Measurements from ENCODE around the gene MAGI1. TPM values are rescaled to one million over a fixed set of nuclear protein-coding genes. Genes with fewer than 3 reads are reported as not detected.

Gene MAGI1
- total and polyA plus RNA-seq, 4 donors: 9.9 to 88.1 (median 24.6) TPM

DNA sequence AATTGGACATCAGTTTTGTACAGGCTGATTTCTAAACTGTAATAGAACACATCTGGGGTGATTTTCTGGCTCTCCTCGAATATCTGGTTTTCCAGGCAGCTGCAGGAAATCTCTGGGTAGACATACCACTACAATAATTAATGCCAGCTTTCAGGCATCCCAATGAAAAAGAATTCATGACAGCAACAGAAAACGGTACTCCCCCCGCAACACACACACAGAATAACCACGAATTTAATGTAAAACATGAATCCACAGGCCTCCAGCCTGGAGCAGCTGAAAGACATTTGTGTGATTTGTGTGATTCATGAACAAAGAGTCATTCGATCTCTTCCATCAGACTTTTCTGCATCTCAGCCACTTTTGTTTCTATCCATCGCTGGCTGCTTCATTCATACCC, 262.2 kb downstream of the MAGI1 start:
- no peak overlapping the region for H3K9ac ChIP-seq (ENCODE audit: insufficient read depth in 1 of 2, low read length in 2 of 2)

DNA sequence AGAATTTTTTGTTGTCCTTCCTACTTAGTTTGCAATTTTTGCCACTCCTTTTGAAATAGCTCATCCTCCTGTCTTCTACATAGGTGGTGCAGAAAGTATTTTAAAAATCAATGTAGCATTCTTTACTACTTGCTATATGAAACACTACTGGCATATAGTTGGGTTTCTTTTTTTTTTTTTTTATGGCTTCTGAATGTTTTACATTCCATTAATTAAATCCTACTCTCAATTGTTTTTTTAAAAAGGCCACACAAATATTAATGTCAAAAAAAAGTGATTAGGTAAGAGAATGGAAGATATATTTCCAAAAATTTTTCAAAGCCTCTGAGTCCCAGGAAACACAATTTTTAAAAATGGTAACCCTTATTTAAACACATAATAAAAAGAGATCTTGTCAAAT, 262.6 kb downstream of the MAGI1 start:
- TF ChIP-seq, protein P1, sequence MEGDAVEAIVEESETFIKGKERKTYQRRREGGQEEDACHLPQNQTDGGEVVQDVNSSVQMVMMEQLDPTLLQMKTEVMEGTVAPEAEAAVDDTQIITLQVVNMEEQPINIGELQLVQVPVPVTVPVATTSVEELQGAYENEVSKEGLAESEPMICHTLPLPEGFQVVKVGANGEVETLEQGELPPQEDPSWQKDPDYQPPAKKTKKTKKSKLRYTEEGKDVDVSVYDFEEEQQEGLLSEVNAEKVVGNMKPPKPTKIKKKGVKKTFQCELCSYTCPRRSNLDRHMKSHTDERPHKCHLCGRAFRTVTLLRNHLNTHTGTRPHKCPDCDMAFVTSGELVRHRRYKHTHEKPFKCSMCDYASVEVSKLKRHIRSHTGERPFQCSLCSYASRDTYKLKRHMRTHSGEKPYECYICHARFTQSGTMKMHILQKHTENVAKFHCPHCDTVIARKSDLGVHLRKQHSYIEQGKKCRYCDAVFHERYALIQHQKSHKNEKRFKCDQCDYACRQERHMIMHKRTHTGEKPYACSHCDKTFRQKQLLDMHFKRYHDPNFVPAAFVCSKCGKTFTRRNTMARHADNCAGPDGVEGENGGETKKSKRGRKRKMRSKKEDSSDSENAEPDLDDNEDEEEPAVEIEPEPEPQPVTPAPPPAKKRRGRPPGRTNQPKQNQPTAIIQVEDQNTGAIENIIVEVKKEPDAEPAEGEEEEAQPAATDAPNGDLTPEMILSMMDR (IDR thresholded peaks at IDR 0.05; ENCODE audit: control extremely low read depth, extremely low read depth): no peak
- H3K27me3 ChIP-seq (ENCODE audit: control insufficient read depth in 3 of 3, insufficient read depth in 3 of 3, low read length in 2 of 3): no peaks in the 10 kb centered on the region
- ATAC-seq (ENCODE audit: insufficient read depth, low FRiP score): no peak

More for the DNA sequence above, 262.2 kb downstream of the MAGI1 start:
- TF ChIP-seq, protein P1 (IDR thresholded peaks at IDR 0.05; ENCODE audit: control extremely low read depth, extremely low read depth): no peak
- 86 to 88% methylated on average over 6 of the region's 6 CpGs for WGBS, 2 donors
- no peak overlapping the region for H3K27ac ChIP-seq (ENCODE audit: low read depth in 1 of 2, low read length in 1 of 2)
- no peak overlapping the region for H3K4me3 ChIP-seq
- H3K4me1 ChIP-seq (ENCODE audit: control insufficient read depth in 5 of 5, insufficient read depth in 5 of 5, low read length in 5 of 5): peaks cover 0 to 3% (median 0%) of the 10 kb centered on the region in 5 donors
- H3K9me3 ChIP-seq (ENCODE audit: control insufficient read depth in 4 of 4, insufficient read depth in 3 of 4, low read length in 3 of 4): no peaks in the 10 kb centered on the region
- H3K27me3 ChIP-seq (ENCODE audit: control insufficient read depth in 3 of 3, insufficient read depth in 3 of 3, low read length in 2 of 3): no peaks in the 10 kb centered on the region
- H3K36me3 ChIP-seq (ENCODE audit: control insufficient read depth in 4 of 4, insufficient read depth in 4 of 4, low read length in 4 of 4): no peaks in the 10 kb centered on the region
- ATAC-seq (ENCODE audit: insufficient read depth, low FRiP score) (no peak), DNase-seq (no peak)

DNA sequence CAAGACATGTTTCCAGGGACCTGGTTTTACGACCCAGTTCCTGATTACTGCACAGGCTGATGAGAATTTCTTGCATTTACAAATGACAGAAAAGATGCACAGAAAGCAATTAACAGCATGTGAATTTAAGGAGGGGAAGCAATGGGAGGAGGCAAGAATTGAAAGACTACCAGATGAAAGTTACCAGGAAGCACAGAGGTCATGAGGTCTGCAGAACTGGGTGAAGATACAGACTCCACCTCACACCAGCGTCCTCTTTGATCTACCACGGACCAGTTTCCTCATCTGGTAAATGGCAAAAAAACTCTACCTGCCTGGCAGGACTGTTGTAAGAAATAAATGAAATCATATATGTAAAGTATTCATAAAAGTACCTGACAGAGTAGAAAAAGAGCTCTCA, 266.0 kb downstream of the MAGI1 start:
- TF ChIP-seq, protein P1 (IDR thresholded peaks at IDR 0.05; ENCODE audit: control extremely low read depth, extremely low read depth): no peak
- no peaks in the 10 kb centered on the region for H3K36me3 ChIP-seq (ENCODE audit: control insufficient read depth in 4 of 4, insufficient read depth in 4 of 4, low read length in 4 of 4)
- ATAC-seq (ENCODE audit: insufficient read depth, low FRiP score): no peak
- H3K9ac ChIP-seq (ENCODE audit: insufficient read depth in 1 of 2, low read length in 2 of 2): no peak overlapping the region
- no peak overlapping the region for H3K4me3 ChIP-seq
- H3K4me1 ChIP-seq (ENCODE audit: control insufficient read depth in 5 of 5, insufficient read depth in 5 of 5, low read length in 5 of 5): no peaks in the 10 kb centered on the region
- H3K9me3 ChIP-seq (ENCODE audit: control insufficient read depth in 4 of 4, insufficient read depth in 3 of 4, low read length in 3 of 4): no peaks in the 10 kb centered on the region
- no peak overlapping the region for H3K27ac ChIP-seq (ENCODE audit: low read depth in 1 of 2, low read length in 1 of 2)
- H3K27me3 ChIP-seq (ENCODE audit: control insufficient read depth in 3 of 3, insufficient read depth in 3 of 3, low read length in 2 of 3): no peaks in the 10 kb centered on the region
- no peak for DNase-seq
- WGBS, 2 donors: 72 to 77% methylated on average over 3 of the region's 3 CpGs

More for the DNA sequence above, 262.6 kb downstream of the MAGI1 start:
- Histone ChIP-seq H3K27ac (ENCODE audit: low read depth in 1 of 2, low read length in 1 of 2) (no peak overlapping the region), H3K9me3 (ENCODE audit: control insufficient read depth in 4 of 4, insufficient read depth in 3 of 4, low read length in 3 of 4) (no peaks in the 10 kb centered on the region), H3K4me3 (no peak overlapping the region), H3K36me3 (ENCODE audit: control insufficient read depth in 4 of 4, insufficient read depth in 4 of 4, low read length in 4 of 4) (no peaks in the 10 kb centered on the region), H3K4me1 (ENCODE audit: control insufficient read depth in 5 of 5, insufficient read depth in 5 of 5, low read length in 5 of 5) (peaks cover 0 to 3% (median 0%) of the 10 kb centered on the region in 5 donors), H3K9ac (ENCODE audit: insufficient read depth in 1 of 2, low read length in 2 of 2) (no peak overlapping the region)
- no peak for DNase-seq

DNA sequence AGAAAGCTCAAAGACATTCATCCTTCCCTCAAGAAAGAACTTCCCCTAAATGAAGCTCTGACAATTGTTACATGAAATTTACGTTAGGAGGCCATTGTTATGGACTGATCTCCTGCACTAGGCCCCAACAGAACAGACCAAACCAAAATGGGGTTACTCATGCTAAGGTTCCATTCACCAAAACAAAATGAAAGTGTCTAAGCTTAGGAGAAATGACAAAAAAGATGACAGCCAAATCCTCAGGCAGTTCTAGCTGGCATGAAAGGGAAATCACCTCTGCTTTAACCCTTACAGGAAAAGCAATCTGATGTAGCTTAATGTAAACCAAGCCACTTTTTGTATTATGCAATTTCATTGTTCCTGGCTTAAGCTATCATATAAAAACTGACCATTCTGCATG, 271.2 kb downstream of the MAGI1 start:
- H3K9me3 ChIP-seq (ENCODE audit: control insufficient read depth in 4 of 4, insufficient read depth in 3 of 4, low read length in 3 of 4): no peaks in the 10 kb centered on the region
- ATAC-seq (ENCODE audit: insufficient read depth, low FRiP score): no peak
- TF ChIP-seq, protein P1 (IDR thresholded peaks at IDR 0.05; ENCODE audit: control extremely low read depth, extremely low read depth): no peak
- no peak overlapping the region for H3K9ac ChIP-seq (ENCODE audit: insufficient read depth in 1 of 2, low read length in 2 of 2)
- no peak overlapping the region for H3K4me3 ChIP-seq
- H3K27me3 ChIP-seq (ENCODE audit: control insufficient read depth in 3 of 3, insufficient read depth in 3 of 3, low read length in 2 of 3): no peaks in the 10 kb centered on the region
- DNase-seq: no peak
- 84 to 88% methylated on average over 1 of the region's 1 CpG for WGBS, 2 donors
- peaks cover 0 to 4% (median 0%) of the 10 kb centered on the region in 5 donors for H3K4me1 ChIP-seq (ENCODE audit: control insufficient read depth in 5 of 5, insufficient read depth in 5 of 5, low read length in 5 of 5)
- H3K36me3 ChIP-seq (ENCODE audit: control insufficient read depth in 4 of 4, insufficient read depth in 4 of 4, low read length in 4 of 4): no peaks in the 10 kb centered on the region
- no peak overlapping the region for H3K27ac ChIP-seq (ENCODE audit: low read depth in 1 of 2, low read length in 1 of 2)

Data from lung (tissue), 12 donors.